Left ventricle myocardium inferior (tissue), 1 donor: ENCODE data around the gene POLA2. TPM values are rescaled to one million over a fixed set of nuclear protein-coding genes. Genes with fewer than 3 reads are reported as not detected.

Experiments used
- DNase-seq: peaks from one replicate; pipeline ENCODE4 v3.0.0-alpha.2; 2020
- H3K27ac ChIP-seq: fragments of 200-600 bp; replicated peaks from 2 replicates; pipeline ENCODE4 v1.8.0; 2021
- H3K27me3 ChIP-seq: fragments of 200-600 bp; 2 replicates; pipeline ENCODE4 v1.8.0; 2021; ENCODE audit warnings: low read depth
- H3K36me3 ChIP-seq: fragments of 200-600 bp; 2 replicates; pipeline ENCODE4 v1.8.0; 2021
- H3K4me1 ChIP-seq: fragments of 200-600 bp; 2 replicates; pipeline ENCODE4 v1.8.0; 2021
- H3K4me3 ChIP-seq: fragments of 200-600 bp; 2 replicates; pipeline ENCODE4 v1.8.0; 2021; ENCODE audit warnings: mild to moderate bottlenecking, moderate library complexity
- H3K9me3 ChIP-seq: fragments of 200-600 bp; replicated peaks from 2 replicates; pipeline ENCODE4 v1.8.0; 2021
- intact Hi-C: fragments of 100-400 bp; cut with micrococcal nuclease; formaldehyde crosslinking; loops from one replicate; pipeline ENCODE4 v1.11.0; 2022
- total RNA-seq: library from RNA; stranded (reverse); fragmentation: NEBNext Ultra II Directional; extraction: Animal tissue kit (Norgen Biotek cat#: 25700); gene quantifications from one replicate; pipeline ENCODE4 v1.2.1, GENCODE V29; 2021
- TF ChIP-seq, protein P1 (sequence below): fragments of 200-600 bp; IDR thresholded peaks from 2 replicates; pipeline ENCODE4 v1.8.0; 2021; ENCODE audit warnings: antibody characterized with exemption, mild to moderate bottlenecking, borderline replicate concordance
- donor health status: DM: no; HTN: yes; CAD: no; lungs with severe emphysema.

Gene POLA2
- total RNA-seq, 1 donor from 2014 or later, result 3.8 TPM

DNA sequence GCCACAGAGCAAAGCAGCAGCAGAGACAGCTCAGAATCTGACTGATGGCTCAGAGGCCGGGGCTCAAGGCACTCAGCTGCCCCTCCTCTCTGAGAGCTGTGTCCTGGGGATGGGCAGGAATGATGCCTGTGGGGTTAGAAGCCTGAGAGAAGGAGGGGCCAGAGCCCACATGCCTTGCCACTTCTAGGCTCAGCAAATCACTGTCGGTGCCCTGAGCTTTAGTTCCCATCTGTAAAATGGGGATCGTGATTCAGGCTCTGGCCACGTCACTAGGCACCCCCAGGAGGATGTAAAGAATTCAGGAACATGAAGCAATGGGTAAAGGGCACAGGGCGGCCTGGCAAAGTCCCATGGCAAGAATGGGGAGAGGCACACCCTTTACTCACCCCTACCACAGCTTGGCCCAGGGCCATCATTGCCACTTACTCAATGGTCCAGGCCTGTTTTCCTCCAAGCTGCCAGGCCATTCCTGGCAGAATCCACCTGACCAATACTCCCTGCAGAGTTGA lies 49.5 kb downstream of the POLA2 start:
- no peak overlapping the region for H3K4me3 ChIP-seq
- H3K9me3 ChIP-seq, result no peaks in the 10 kb centered on the region
- peaks cover 78% of the 10 kb centered on the region for H3K4me1 ChIP-seq
- intact Hi-C loops, result loop anchor here (5.0 kb wide), 1 partner anchor 34 kb away; no protein-coding TSS in a partner anchor
- no peak for DNase-seq
- H3K36me3 ChIP-seq, result no peaks in the 10 kb centered on the region
- no peaks in the 10 kb centered on the region for H3K27me3 ChIP-seq
- TF ChIP-seq, protein P1, sequence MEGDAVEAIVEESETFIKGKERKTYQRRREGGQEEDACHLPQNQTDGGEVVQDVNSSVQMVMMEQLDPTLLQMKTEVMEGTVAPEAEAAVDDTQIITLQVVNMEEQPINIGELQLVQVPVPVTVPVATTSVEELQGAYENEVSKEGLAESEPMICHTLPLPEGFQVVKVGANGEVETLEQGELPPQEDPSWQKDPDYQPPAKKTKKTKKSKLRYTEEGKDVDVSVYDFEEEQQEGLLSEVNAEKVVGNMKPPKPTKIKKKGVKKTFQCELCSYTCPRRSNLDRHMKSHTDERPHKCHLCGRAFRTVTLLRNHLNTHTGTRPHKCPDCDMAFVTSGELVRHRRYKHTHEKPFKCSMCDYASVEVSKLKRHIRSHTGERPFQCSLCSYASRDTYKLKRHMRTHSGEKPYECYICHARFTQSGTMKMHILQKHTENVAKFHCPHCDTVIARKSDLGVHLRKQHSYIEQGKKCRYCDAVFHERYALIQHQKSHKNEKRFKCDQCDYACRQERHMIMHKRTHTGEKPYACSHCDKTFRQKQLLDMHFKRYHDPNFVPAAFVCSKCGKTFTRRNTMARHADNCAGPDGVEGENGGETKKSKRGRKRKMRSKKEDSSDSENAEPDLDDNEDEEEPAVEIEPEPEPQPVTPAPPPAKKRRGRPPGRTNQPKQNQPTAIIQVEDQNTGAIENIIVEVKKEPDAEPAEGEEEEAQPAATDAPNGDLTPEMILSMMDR, result no peak
- peak overlapping the region; percentile 72 for H3K27ac ChIP-seq

DNA sequence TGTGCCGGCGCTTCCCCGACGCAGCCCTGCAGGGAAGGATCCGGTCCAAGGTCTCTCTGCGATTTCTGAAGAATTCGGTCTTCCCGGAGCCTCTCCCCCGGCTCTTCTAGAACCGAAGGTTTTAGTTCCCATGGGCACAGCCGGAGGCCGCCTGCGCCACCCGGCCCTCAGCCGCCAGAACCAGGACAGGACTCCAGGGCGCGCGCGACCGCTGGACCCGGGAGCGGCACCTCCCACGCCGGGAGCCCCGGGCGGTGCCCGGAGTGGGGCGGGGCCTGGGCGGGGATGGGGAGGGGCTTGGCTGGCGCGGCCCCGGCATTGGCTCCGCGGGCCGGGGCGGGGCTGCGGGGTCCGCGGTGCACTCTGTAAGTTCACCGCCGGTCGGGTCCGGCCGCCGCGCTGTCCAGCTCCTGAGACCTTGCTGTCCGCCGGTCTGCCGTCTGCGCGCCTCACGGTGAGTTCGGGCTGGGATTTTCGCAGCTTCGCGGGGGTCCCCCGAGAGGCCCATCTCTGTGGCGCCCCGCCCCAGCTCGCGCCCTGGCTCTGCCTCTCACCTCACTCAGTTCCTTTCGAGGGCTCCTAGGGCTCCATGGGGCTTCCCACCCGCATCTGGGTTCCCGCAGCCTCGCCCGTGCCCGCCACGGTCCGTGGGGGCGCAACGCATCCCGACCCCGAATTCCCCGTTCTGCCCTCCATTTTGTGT lies 52.9 kb downstream of the POLA2 start, which contains the start of gene CDC42EP2:
Gene CDC42EP2, plus strand, starts transcription at position 366 of the 703 bp plus-strand sequence. CDS start 6,033 bp downstream, outside the sequence.
- peaks cover 89% of the 10 kb centered on the region for H3K4me1 ChIP-seq
- intact Hi-C loops, result loop anchor here (5.0 kb wide), 1 partner anchor 37 kb away; no protein-coding TSS in a partner anchor
- peak; percentile 91 for DNase-seq
- no peaks in the 10 kb centered on the region for H3K27me3 ChIP-seq
- H3K9me3 ChIP-seq, result no peaks in the 10 kb centered on the region
- H3K36me3 ChIP-seq, result no peaks in the 10 kb centered on the region
- TF ChIP-seq, protein P1, result no peak
- peak within 1 kb of the TSS; percentile 98 for H3K27ac ChIP-seq
- H3K4me3 ChIP-seq, result peak within 1 kb of the TSS; percentile 90

DNA sequence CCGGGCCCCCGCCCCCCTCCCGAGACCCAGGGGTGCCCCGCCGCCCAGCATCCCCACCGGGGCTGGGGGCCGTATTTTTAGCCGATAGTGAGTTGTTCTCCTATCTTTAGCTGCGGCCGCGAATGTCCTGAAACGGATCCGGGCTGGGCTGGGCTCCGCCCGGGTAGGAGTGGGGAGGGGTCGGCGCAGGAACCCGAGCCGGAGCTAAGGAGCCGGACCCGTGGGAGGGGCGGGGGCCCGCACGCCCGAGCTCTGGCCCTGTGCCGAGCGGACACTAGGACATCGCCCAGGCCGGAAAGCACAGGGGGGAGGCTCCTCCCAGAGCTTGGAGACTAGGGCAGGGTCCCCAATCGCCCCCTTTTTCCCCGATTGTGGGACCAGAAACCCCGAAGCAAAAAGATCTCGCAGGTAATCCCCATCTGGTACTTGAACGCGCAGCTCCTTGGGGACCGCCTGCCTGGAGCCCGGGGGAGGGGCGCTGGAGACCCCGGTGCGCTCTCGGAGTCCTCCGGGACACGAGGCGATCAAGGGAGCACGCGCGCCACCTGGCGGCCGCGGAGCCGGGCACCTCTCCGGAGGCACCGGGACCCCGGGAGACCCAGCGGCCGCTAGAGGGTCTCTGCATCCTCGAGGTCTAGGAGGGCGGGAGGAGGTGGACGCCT lies 53.6 kb downstream of the POLA2 start:
- no peaks in the 10 kb centered on the region for H3K9me3 ChIP-seq
- H3K4me3 ChIP-seq, result peak overlapping the region; percentile 90
- intact Hi-C loops, result no loop called here
- H3K4me1 ChIP-seq, result peaks cover 89% of the 10 kb centered on the region
- peaks cover 4% of the 10 kb centered on the region for H3K36me3 ChIP-seq
- peak overlapping the region; percentile 98 for H3K27ac ChIP-seq
- TF ChIP-seq, protein P1, result peak; percentile 99
- H3K27me3 ChIP-seq, result no peaks in the 10 kb centered on the region
- DNase-seq, result peak; percentile 82

DNA sequence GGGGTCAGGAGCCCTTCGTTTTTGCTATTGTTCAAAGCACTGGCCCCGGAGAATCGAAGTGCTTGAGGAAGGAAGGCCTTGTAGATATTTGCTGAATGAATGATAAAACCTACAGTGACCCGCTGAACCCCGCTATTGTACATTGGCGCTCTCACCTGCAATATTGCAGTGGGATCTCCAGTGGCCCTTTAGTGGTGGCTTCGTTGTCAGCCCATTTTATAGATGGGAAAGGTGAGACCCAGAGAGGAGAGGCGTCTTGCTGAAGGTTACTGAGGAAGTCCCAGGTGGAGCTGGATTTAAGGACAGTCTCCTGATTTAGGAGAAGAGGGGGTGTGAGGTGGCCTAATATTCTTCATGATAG lies 54.1 kb downstream of the POLA2 start:
- DNase-seq, result no peak
- H3K4me3 ChIP-seq, result peak overlapping the region; percentile 90
- peak overlapping the region; percentile 98 for H3K27ac ChIP-seq
- intact Hi-C loops, result no loop called here
- no peaks in the 10 kb centered on the region for H3K27me3 ChIP-seq
- peaks cover 9% of the 10 kb centered on the region for H3K36me3 ChIP-seq
- peaks cover 89% of the 10 kb centered on the region for H3K4me1 ChIP-seq
- TF ChIP-seq, protein P1, result peak; percentile 26
- no peaks in the 10 kb centered on the region for H3K9me3 ChIP-seq

DNA sequence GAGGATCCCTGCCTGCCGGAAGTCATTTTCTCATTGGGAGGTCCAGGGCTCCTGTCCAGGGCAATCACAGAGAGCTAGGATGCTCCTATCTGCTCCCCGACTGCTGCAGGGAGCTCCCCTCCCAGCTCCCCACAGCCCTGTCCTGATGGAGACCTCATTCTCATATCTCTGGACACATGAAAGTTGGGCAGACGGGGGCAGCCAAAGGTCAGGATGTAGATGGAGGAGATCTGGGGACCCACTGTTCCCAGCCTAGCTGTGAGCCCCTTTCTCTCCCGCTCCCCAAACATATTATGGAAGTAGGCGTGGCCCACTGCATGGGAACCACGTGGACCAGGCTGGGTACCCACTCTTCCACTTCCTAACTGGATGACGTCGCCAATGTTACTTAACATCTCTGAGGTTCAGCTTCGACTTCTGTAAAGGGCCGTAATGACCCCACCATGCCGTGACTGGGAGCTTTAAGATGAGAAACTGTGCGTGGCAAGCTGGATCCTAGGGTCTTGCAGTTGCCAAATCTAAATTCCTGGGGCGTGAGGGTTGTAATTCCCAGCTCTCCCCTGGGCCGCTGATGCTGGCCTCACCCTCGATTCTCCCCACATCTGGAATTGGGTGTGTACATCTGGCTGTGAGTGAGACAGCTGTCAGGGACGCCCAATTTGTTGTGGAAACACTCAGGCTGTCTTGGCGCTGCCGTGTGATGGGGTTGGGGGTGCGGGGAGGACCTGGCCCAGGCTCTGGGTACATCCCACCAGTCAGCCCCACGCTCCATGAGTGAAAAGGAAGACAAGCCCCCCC lies 54.7 kb downstream of the POLA2 start:
- peaks cover 90% of the 10 kb centered on the region for H3K4me1 ChIP-seq
- intact Hi-C loops, result no loop called here
- H3K9me3 ChIP-seq, result no peaks in the 10 kb centered on the region
- H3K27ac ChIP-seq, result peak overlapping the region; percentile 98
- peaks cover 15% of the 10 kb centered on the region for H3K36me3 ChIP-seq
- H3K27me3 ChIP-seq, result no peaks in the 10 kb centered on the region
- TF ChIP-seq, protein P1, result no peak
- DNase-seq, result peak; percentile 64
- H3K4me3 ChIP-seq, result peak overlapping the region; percentile 90
